Fibroblast of skin of scalp (primary cell): Measurements from ENCODE around the gene STOML3. TPM values are rescaled to one million over a fixed set of nuclear protein-coding genes. Genes with fewer than 3 reads are reported as not detected.
"Not testable (repeated sequence)": the region's sequence is repeated elsewhere in the genome, so short reads cannot be mapped to it uniquely, and the experiment has no call there.

Source experiments
- DNase-seq: peaks from one replicate; pipeline ENCODE4 v3.0.0-alpha.2; 2013
- polyA plus RNA-seq, 2 experiments: library from polyadenylated mRNA; unstranded; fragments of 120-200 nt; gene quantifications; one replicate each; pipeline ENCODE4 v1.2.1, GENCODE V29; 2013; ENCODE audit not compliant: insufficient read length in 2 of 2

Gene STOML3, protein sequence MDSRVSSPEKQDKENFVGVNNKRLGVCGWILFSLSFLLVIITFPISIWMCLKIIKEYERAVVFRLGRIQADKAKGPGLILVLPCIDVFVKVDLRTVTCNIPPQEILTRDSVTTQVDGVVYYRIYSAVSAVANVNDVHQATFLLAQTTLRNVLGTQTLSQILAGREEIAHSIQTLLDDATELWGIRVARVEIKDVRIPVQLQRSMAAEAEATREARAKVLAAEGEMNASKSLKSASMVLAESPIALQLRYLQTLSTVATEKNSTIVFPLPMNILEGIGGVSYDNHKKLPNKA
- not detected for polyA plus RNA-seq (2013, experiment 1 of 2; ENCODE audit: insufficient read length)
- not detected for polyA plus RNA-seq (2013, experiment 2 of 2; ENCODE audit: insufficient read length)

DNA sequence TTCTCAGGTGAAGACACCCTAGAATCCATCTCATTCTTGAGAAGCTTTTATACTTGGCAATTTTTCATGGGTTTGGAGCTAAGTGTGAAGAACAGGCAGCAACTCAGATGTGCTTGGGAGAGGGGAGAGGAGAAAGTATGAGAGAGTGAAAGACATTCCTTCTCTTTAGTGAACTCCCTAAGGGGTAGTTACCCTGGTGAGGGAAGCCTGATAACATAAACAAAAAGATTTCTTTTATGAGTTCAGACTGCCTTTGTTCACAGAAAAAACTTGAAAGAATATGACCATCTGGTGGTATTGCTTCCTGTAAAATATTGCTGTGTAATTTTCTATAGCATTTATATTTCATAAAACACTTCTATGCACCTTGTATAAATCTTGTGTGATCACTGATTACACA lies at the start of gene STOML3:
TSS of gene STOML3 (minus strand) at position 139 of the 400 bp plus-strand sequence. CDS start at position 29, 110 bp downstream.
- peak; percentile 7 for DNase-seq

DNA sequence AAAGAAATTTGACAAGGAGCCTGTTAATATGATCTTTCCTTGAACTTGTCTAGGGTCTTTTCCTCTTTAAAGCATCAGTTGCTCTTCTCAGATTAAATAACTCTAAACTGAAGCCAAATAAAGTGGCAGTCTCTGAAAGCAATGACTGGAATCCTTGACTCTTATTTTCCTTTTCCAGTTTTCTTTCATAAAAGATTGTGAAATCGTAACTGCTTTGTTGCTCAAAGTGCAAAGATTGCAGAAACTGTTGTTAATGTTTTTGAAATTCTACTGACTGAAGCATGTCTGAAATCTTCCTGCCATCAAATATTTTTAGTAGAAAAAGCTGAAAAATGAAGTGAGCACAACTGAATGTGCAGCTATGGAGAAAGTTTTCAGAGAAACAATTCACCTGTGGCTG lies 49.6 kb upstream of the STOML3 start:
- DNase-seq, result no peak

DNA sequence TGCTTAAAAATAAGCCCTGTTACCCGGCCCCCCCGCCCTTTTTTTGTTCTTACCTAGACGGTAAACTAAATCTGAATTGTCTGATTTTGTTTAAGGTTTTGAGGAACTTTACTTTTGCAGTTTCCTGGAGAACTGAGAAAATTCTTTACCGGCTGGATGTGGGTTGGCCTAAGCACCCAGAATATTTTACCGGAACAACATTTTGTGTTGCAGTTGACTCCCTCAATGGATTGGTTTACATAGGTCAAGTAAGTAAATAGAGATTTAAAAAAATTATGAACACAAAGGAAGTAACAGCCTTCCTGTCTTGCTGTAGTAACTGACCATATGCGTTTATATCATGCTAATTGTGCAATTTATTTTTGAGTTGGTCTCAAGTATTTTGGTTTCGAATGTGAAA lies 48.4 kb upstream of the STOML3 start:
- no peak for DNase-seq

DNA sequence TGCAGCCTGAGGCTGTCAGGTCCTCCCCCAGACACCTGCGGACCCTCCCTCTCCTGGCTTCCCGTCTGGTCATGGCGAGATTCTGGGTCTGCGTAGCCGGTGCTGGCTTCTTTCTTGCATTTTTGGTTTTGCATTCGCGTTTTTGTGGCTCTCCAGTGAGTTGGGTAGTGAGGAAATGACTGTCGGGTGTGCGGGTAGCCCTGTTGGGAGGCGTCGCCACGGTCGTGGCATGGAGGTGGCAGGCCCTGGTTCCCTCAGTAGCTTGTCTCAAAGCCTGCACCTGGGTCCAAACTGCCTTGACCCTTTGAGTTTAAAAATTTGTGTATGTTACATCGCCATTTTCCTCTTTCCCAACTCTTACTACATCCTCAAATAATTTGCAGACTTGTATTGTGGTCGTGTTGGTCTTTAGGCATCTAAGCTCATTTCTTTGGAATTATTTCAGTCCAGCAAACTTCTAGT lies 48.0 kb upstream of the STOML3 start:
- DNase-seq, result peak; percentile 23

DNA sequence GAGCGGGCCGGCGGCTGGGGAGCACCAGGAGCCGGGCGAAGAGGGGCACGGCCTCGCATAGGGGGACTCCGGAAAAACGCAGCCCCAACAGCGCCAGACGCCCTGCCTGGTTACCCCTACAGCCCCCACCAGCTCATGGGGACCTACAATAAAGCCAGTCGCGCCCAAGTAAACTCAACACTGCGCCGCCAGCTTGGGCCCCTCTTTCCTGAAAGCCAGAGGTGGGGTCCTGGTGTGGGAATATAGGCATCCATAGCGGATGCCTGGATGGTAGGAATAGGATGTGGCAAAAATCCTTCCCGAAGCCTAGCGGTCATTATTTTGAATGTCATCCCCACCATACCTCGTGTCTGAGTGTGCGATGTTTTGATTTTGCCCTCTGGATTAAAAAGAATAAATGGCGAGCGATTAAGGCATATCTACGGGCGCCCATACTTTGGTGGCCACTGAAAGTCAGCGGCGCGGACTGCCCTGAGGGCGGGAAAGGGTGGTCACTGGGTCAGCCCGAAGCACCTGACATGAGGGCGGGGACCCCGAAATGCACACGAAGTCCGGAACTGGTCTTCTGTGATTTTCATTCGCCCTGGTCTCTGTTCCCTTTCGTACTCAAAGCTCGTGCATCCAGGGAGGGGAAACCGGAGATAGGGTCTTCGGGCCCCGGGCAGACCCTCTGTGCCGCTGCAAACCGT lies 47.4 kb upstream of the STOML3 start, which contains the start of the genes NHLRC3 and PROSER1:
TSS of gene NHLRC3 (plus strand) at position 577 of the 689 bp plus-strand sequence. CDS start 184 bp downstream, outside the sequence.
TSS of gene PROSER1 (minus strand) at position 210 of the 689 bp plus-strand sequence. CDS start 847 bp downstream, outside the sequence.
- peak; percentile 96 for DNase-seq

DNA sequence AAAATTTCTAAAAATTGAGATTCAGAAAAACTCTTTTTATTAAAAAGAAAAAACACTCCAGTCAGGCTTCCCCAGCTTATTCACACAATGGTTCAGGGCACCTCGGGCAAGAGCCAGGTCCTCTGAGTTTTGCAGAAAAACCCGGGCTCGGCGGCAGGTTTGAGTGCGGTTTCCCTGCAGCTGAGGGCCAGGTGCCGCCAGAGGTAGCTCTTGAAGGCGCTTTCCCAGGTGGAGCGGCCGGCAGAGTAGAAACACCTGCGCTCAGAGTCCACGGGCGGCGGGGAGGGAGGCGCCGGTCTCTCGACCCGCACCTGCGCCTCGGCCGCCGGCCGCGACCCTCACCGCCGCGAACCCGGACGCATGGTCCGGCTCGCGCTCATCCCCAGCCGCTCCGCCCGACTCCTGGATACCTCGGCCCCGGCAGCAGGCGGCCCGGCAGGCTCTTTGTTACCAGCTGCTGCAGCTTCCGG lies 46.8 kb upstream of the STOML3 start:
- no peak for DNase-seq

DNA sequence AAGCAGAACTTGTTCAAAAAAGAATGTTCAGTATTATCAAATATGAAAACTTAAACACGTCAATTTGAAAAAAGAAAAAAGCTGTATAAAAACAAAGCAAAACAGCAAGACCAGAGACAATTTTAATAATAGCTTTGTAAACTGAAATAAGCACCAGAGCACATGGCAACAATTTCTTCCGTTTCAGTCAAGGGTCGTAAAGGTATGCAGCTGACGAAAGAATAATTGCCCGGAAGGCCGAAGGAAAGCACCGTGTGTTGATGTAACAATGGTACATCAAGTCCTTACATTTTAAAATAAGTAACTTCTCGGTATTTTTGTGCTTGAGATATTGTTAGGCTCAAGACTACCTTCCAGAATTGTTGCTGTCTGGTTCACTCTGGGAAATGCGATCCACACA lies 45.6 kb upstream of the STOML3 start:
- DNase-seq, result peak; percentile 4

DNA sequence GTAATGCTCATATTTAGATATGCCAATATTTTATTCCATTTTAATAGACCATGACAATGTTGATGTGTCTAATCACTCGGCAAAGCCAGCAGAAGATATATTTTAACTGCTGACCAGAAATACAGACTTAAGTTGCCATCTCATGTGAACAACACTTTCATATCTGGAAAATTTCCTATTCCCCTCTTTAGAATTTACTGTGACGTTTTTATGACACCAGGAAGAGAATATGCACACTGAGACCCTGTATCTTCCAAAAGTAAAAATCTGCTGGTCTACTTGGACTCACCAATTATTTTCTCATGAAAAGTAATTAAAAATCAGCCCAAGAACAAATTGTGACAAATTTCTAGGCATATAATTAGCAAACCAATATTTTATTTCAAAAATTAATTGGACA lies 45.2 kb upstream of the STOML3 start:
- no peak for DNase-seq

DNA sequence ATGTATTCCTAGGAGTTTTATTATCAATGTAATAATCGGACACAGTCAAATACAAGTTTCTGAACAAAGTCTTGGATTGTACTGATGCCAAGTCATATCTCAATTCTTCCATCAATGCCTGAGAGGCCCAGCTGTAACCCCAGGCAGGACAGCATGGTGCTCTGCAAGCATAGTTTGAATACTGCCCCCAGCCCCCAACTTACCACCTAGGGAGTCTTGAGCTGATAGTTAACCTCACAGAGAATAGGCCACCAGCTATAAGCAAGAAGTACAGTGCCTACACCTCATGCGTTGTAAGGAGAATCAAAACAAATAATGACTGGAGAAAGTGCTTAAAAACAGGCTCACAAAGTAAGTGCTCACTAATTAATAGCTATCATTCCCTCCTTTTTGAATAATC lies 44.6 kb upstream of the STOML3 start:
- no peak for DNase-seq

DNA sequence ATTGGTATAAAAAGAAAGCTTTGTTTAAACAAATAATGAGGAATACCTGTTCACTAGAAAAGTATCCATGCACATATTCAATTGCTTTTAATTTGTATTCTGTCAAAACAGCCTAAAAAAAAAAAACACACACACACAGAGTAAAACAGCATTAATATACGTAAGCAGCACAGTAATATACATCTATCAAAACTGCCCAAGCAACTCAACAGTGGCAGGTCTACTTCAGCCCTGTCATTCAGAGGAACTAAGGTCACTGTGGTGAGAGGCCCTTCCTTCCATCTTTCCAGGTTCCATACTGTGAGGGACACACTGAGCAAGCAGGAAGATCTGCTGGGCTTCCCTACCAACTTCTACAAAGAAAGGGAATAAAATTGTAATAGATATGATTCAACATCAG lies 43.5 kb upstream of the STOML3 start:
- no peak for DNase-seq

DNA sequence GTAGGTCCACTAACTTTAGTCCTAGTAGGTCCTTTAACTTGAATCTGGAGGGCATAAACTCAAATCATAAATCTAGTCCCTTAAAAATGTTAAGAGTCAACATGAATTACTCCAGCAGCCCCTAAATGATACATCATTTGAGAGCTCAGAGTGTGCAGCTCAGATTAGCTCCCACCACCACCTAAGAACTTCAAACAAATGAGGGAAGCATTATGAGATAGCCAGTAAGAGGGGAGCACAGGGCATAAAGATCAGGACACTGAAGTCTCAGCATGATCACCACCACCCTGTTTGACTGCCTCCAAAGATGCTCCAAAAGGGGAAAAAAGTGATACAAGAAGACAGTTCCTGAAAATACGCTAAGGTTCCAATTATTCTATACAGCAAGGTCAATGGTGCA lies 41.5 kb upstream of the STOML3 start:
- DNase-seq, result no peak

DNA sequence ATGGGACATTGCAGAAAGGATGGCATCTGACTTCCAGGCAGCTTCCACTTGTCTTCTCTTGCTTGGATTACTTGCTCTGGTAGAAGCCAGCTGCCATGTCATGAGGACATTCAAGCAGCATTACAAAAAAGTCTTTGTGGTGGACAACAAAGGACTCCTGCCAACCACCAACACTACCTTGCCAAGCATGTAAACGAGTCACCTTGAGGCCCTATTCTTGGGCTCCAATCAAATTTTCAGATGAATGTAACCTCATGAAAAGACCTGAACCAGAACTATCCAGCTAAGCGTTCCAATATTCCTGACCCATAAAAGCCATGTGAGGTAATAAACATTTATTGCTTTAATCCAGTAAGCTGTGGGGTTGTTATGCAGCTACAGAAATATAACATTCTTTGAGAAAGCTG lies 34.8 kb upstream of the STOML3 start:
- no peak for DNase-seq

DNA sequence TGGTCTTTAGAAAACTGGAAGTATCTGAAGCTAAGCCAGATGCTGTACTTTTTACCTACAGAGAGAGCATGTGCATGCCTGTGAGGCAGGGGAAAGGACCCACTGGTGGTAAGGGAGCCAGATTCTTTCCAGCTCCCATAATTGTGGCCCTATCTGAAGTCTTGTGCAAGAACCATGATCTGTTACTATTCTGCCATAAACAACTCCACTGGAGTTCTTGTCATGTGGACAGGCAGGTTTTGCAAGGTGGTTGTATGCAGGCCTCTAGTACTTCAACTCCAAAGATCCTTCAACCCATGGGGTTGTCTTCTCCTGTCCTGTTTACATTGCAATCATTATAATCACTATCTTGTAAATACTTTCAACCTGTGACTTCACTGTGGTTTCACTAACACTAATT lies 33.1 kb upstream of the STOML3 start:
- DNase-seq, result no peak

DNA sequence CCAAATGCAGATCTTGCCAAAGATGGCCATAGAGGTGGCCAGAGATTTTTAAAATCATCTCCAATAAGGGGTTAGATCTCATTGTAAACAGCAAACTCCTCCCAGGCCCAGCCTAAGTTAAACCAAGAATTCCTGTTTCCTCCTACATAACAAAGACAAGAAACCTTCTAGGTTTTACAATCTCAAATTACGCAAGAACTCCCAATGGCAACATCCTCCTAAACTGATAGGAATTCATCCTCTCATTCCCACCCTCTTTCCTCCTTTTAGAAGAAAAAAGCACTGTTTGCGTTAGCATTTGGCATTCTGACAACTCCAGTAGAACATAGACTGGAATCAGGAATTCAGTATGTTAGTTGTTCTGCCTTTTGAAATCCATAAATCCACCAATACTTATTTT lies 32.7 kb upstream of the STOML3 start:
- no peak for DNase-seq

DNA sequence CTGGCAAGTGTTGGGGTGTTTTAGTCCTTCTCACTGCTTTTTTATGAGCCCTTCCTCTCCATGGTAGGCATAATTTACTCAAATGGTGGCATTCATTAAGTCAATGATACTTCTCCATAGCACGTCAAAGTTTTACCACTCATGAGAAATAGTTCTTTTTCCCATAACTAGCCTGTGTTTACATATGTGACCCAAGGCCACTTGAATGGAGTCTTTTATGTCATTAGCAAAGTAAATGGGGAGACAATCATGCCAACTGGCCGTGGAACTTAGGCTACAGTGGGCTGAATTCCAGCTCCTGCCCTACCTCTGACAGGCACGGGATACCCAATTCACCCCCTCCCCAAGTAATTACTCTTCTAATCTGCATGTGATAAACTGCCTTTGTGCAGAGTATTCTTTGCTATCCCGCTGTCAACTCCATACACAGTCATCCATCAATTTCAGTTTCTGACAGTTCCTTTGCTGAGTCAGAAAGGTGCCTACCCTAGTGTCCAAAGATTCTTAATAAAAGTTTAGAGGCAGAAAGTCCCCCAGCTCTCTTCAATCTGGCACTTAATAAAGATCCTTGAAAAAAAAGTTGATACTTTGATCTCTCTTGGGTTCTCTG lies 30.3 kb upstream of the STOML3 start:
- DNase-seq, result no peak

DNA sequence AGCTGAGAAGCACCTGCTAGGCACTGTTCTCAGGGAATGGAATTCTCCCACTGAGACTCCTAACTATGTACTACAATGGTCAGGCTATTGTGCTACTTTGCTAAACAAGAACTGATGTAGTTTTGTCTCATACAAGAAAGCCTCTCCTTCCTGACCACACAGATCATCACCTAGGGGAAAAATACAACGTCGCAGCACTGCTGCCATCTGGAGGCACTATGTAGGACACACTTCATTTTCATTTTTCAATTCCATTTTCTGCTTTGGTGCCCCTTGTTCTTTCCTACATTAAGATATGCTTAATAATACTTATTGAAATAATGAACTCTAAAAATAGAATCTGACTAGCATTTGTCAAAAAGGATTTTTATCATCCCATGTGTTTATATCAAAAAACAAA lies 26.2 kb upstream of the STOML3 start:
- DNase-seq, result peak; percentile 6

DNA sequence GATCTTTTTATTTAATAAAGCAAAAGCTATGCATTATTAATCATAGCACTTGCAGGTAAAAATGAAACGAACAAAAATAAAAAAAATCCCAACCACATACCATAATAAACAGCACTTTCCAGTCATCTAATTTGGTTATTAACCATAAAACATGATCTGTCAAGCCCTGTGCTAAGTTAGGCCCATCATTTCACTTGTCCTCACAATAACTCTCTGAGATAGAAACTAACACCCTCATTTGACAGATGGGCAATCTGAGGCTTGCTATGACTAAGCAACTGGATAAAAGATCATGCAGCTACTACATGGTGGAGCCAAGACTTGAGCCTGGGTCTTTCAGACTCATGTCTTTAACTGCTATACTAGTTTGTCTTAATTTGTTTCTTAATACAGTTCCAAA lies 25.5 kb upstream of the STOML3 start:
- no peak for DNase-seq

DNA sequence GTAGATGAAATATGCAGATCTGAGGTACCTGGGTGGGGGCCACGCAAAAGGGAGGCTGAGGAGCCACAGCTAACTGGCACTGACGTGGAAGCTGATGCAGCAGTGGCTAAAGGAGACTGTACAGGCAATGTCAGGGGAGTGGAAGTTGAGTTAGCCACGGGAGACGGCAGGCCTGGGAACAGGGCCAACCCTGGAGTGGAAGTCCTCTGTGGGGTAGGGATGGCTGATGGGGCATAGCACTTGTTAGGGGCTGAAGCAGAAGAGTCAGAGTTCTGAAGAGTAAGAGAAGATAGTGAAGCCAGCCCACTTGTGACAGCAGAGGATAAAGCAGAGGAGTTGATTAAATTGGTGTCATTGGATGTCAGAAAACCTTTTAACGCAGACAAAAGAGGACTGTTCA lies 22.8 kb upstream of the STOML3 start:
- no peak for DNase-seq

DNA sequence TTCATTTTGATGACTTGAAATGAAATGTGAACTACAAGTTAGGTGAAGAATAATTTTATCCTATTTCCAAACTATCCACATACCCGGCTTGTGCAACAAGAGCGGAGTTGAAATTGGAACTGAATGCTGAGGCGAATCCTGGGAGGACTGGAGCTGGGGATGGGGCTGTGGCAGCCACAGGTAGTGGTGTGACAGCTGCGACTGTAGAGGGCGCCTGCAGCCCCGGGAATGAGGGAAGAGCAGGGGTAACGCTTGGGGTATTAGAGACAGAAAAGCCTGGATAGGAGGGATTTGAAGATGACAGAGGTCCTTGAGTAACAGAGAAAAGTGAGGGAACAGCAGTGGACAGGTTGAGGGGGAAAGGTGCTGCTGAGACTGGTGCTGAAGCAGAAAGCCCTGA lies 22.0 kb upstream of the STOML3 start:
- DNase-seq, result no peak

DNA sequence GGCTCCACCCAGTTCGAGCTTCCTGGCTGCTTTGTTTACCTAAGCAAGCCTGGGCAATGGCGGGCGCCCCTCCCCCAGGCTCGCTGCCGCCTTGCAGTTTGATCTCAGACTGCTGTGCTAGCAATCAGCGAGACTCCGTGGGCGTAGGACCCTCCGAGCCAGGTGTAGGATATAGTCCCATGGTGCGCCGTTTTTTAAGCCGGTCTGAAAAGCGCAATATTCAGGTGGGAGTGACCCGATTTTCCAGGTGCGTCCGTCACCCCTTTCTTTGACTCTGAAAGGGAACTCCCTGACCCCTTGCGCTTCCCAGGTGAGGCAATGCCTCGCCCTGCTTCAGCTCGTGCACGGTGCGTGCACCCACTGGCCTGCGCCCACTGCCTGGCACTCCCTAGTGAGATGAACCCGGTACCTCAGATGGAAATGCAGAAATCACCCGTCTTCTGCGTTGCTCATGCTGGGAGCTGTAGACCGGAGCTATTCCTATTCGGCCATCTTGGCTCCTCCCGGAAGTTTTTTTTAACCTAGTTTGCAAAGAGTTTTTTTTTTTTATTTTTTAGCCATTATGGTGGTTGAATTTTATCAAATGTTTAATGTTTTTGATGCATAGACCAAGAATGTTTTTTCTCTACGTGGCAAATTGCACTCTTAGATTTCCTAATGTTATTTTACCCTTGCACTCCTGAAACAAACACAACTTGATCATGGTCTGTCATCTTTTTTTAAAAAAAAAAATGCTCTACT lies 15.9 kb upstream of the STOML3 start:
- DNase-seq, result not testable (repeated sequence)

DNA sequence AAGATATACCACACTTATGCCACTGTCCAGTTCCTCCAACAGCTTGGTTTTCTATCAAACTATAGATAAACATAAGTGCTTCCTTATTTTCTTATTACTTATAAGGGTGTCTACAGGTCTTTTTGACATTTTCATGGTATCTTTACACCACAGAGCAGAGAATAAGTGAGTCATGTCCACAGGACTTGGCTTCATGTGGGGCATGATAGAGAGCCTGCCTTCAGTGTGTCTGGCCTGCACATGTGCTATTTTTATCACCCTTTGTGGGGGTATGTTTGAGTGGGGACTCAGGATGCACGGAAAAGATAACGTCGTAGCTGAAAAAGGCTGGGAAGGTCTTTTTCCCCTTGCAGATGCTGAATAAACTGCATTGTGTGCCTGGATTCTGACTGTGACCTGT lies 8.1 kb upstream of the STOML3 start:
- DNase-seq, result no peak

DNA sequence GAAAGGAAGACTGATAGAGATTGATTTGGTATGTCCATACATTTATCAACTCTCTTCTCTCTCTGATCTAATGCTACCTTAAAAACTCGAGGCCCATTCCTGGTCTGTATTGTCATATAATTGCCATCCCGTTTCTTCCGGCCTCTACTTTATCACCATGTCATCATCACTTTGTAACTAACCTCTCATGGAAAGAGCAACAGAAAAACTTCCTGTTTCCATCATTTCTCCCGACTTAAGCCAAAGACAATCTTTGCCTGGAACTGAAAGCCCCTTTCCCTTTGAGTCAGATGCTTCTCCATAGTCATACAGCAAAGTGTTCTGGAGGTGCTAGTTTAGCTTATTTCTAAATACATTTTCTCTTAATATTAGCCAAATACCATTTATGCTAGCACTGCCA lies 2.8 kb upstream of the STOML3 start:
- DNase-seq, result no peak

DNA sequence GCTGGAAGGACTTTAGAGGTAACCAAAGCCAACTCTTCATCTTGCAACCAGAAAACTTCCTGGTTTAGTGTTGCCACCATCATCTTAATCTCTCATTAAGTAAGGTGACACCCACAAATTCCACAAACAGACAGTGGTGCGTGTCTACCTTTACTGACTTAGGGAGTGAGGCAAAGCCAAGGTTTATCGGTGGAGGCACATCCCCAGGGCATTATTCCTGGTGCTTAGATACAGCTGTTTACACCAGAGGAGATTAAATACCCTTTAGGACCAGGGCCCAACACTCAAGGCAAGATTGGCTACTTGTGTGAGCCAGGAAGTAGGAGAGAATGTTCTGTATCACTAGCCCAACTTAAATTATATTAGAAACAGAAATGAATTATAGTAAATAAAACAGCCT lies 9.5 kb downstream of the STOML3 start:
- no peak for DNase-seq
